Neural progenitor cell (in vitro differentiated cells): ENCODE results near the gene VTI1A.

Experiments
- EZH2 ChIP-seq: fragments of 200-600 bp; sonication (generic); IDR thresholded peaks from 2 replicates; pipeline ENCODE4 v1.6.1; 2017; ENCODE audit warnings: antibody characterized with exemption, mild to moderate bottlenecking, moderate library complexity
- TF ChIP-seq, protein P1 (sequence below): fragments of 200-600 bp; sonication (generic); IDR thresholded peaks from 2 replicates; pipeline ENCODE4 v1.5.1; 2017; ENCODE audit warnings: antibody characterized with exemption, mild to moderate bottlenecking

DNA sequence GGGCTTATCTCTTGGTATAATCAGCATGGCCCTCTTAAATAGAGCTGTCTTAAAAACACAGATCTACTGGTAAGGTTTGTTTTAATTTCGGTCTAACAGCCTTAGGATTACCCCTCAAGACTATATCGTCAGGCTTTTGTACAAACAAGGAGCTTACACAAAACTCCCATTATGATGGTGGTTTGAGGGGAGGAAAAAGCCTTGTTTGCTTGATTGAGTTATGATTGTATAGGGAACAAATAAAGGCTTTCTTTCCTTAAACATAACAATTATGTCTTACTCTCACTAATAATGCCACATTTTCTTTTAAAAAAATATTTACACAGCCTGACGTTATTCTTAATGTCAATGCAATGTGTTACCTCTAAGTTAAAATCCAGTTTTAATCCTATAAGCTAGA is 314.2 kb downstream of the VTI1A start:
- TF ChIP-seq, protein P1, sequence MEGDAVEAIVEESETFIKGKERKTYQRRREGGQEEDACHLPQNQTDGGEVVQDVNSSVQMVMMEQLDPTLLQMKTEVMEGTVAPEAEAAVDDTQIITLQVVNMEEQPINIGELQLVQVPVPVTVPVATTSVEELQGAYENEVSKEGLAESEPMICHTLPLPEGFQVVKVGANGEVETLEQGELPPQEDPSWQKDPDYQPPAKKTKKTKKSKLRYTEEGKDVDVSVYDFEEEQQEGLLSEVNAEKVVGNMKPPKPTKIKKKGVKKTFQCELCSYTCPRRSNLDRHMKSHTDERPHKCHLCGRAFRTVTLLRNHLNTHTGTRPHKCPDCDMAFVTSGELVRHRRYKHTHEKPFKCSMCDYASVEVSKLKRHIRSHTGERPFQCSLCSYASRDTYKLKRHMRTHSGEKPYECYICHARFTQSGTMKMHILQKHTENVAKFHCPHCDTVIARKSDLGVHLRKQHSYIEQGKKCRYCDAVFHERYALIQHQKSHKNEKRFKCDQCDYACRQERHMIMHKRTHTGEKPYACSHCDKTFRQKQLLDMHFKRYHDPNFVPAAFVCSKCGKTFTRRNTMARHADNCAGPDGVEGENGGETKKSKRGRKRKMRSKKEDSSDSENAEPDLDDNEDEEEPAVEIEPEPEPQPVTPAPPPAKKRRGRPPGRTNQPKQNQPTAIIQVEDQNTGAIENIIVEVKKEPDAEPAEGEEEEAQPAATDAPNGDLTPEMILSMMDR = no peak
- no peak for TF ChIP-seq EZH2
